ENCODE results near the gene GFPT2.

GRCh38 chr5:180381428-180381827 is 28.3 kb upstream of the GFPT2 start:
- TF ChIP-seq, protein P1, sequence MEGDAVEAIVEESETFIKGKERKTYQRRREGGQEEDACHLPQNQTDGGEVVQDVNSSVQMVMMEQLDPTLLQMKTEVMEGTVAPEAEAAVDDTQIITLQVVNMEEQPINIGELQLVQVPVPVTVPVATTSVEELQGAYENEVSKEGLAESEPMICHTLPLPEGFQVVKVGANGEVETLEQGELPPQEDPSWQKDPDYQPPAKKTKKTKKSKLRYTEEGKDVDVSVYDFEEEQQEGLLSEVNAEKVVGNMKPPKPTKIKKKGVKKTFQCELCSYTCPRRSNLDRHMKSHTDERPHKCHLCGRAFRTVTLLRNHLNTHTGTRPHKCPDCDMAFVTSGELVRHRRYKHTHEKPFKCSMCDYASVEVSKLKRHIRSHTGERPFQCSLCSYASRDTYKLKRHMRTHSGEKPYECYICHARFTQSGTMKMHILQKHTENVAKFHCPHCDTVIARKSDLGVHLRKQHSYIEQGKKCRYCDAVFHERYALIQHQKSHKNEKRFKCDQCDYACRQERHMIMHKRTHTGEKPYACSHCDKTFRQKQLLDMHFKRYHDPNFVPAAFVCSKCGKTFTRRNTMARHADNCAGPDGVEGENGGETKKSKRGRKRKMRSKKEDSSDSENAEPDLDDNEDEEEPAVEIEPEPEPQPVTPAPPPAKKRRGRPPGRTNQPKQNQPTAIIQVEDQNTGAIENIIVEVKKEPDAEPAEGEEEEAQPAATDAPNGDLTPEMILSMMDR (IDR thresholded peaks at IDR 0.05) = no peak
- TF ChIP-seq POLR2A (IDR thresholded peaks at IDR 0.05) = no peak
